Measurements from ENCODE around the gene EGFR. TPM values are rescaled to one million over a fixed set of nuclear protein-coding genes. Genes with fewer than 3 reads are reported as not detected.

The EGFR gene
- total and polyA plus RNA-seq, 11 donors, result 2.3 to 29.6 (median 7.0) TPM

DNA sequence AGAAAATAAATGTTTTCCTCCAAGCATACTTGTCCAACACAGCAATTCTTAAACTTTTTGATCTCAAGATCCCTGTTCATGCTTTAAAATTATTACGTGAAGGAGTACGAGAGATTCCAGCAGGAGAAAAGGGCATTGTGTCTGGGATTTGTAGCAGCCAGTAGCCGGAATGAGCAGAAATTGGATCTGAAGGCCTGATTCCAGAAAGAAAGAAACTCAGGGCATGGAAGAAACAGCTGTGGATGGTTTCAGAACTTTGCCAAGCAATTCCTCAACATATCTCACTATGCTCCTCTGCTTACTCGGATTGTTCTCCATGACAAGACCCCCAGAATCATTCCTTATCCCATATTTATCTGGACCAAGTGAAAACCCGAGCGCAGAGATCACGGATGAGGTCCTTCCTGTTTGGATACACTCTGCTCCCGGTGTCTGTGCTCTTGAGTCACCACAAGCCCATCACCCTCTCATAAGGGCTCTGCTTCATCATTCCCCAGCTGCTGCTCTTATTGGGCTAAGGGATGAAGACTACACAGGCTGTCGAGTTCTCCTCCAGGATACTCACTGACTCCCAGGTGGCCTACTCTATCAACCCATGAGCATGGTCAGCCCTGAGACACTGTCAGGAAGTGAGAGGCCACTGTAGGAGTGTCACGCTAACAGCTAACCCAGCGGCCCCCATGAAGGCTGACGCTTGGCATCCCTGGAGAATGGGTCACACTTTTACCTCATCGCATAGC lies 225.4 kb downstream of the EGFR start:
- DNase-seq, result no peak
- WGBS, 4 donors, result 87 to 93% (median 91%) methylated on average over 13 of the region's 13 CpGs

DNA sequence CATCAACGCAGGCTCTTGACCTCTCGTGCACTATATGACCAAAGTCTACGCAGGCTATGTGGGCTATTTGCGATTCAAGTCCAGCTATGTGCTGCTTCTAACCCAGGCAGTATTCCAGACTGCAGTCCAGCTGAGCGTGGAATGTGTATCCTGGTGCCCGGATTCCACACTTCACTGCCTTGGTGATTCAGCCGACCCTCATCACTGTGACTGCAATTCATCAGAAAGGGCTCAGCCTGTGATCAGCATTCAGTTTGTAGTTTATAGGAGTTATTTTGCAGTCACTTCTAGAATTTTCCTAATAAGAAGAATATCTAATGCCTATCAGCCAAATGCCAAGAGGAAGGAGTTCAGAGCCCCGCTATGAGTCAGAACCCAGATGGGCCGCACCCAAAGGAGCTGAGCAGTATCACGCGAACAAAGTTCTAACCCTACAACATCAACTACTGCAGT lies 226.5 kb downstream of the EGFR start:
- Histone ChIP-seq H3K9me3 (no peaks in the 10 kb centered on the region), H3K4me1 (no peaks in the 10 kb centered on the region), H3K27me3 (peaks cover 0 to 6% (median 0%) of the 10 kb centered on the region in 9 donors), H3K4me3 (no peak overlapping the region), H3K27ac (no peak overlapping the region), H3K36me3 (no peaks in the 10 kb centered on the region)
- no peak for TF ChIP-seq POLR2A (IDR thresholded peaks at IDR 0.05)
- TF ChIP-seq, protein P1, sequence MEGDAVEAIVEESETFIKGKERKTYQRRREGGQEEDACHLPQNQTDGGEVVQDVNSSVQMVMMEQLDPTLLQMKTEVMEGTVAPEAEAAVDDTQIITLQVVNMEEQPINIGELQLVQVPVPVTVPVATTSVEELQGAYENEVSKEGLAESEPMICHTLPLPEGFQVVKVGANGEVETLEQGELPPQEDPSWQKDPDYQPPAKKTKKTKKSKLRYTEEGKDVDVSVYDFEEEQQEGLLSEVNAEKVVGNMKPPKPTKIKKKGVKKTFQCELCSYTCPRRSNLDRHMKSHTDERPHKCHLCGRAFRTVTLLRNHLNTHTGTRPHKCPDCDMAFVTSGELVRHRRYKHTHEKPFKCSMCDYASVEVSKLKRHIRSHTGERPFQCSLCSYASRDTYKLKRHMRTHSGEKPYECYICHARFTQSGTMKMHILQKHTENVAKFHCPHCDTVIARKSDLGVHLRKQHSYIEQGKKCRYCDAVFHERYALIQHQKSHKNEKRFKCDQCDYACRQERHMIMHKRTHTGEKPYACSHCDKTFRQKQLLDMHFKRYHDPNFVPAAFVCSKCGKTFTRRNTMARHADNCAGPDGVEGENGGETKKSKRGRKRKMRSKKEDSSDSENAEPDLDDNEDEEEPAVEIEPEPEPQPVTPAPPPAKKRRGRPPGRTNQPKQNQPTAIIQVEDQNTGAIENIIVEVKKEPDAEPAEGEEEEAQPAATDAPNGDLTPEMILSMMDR (IDR thresholded peaks at IDR 0.05), result no peak
- ATAC-seq, result no peak
- intact Hi-C loops (cut with DNase I), result loop anchor here in 1 of 10 donors (10.0 kb wide), 1 partner anchor 220 kb away; no protein-coding TSS in a partner anchor
- no peak for DNase-seq
- 86 to 93% (median 90%) methylated on average over 6 to 11 of the region's 11 CpGs for WGBS, 4 donors

More for the DNA sequence above, 225.4 kb downstream of the EGFR start:
- no peaks in the 10 kb centered on the region for H3K9me3 ChIP-seq
- TF ChIP-seq POLR2A (IDR thresholded peaks at IDR 0.05), result no peak
- TF ChIP-seq, protein P1 (IDR thresholded peaks at IDR 0.05), result no peak
- H3K36me3 ChIP-seq, result no peaks in the 10 kb centered on the region
- ATAC-seq, result no peak
- intact Hi-C loops (cut with DNase I), result loop anchor here in 1 of 10 donors (10.0 kb wide), 1 partner anchor 219 kb away; no protein-coding TSS in a partner anchor
- no peaks in the 10 kb centered on the region for H3K4me1 ChIP-seq
- H3K27me3 ChIP-seq, result peaks cover 0 to 6% (median 0%) of the 10 kb centered on the region in 9 donors
- H3K4me3 ChIP-seq, result no peak overlapping the region
- H3K27ac ChIP-seq, result no peak overlapping the region

DNA sequence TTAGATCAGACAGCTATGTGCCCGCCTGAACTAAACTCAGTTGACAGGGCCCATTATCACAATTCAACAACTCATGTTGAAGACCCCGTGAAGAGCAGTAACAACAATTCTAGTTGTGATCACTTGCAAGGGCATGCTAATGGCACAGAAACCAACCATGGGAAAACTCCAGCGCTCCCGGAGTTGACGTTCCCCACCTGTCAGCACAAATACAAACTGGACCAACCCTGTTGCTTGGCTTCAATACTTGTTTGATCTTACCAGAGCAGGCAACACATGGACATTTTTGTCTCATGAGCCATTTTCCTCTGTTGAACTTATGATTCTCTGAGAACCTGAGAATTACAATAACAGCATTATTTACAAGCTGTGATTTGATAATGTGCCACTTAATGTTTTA lies 227.4 kb downstream of the EGFR start:
- no peak for DNase-seq
- TF ChIP-seq, protein P1 (IDR thresholded peaks at IDR 0.05), result no peak
- TF ChIP-seq POLR2A (IDR thresholded peaks at IDR 0.05), result no peak
- H3K4me1 ChIP-seq, result no peaks in the 10 kb centered on the region
- no peak overlapping the region for H3K4me3 ChIP-seq
- no peak overlapping the region for H3K27ac ChIP-seq
- ATAC-seq, result no peak
- intact Hi-C loops (cut with DNase I), result loop anchor here in 1 of 10 donors (10.0 kb wide), 1 partner anchor 221 kb away; no protein-coding TSS in a partner anchor
- H3K36me3 ChIP-seq, result no peaks in the 10 kb centered on the region
- peaks cover 0 to 6% (median 0%) of the 10 kb centered on the region in 9 donors for H3K27me3 ChIP-seq
- WGBS, 4 donors, result 87 to 92% (median 91%) methylated on average over 5 of the region's 5 CpGs
- no peaks in the 10 kb centered on the region for H3K9me3 ChIP-seq

DNA sequence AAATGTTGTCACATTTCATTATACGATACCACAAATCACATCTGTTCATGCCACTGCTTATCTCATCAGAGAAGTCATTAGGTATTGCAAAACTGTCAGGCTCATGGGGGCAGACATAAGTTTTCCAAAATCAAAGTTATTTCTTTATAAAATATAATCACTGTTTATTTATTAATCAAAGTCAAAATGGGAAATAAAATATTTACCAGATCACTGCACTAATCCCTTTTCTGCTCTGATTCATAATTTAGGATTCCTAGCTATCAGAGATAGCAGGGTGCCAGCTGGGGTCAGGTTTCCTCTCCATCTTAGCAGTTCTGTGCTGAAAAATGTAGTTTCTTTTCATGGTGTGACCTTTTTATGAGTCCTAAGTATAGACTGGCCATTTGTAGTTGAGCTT lies 228.6 kb downstream of the EGFR start:
- TF ChIP-seq, protein P1 (IDR thresholded peaks at IDR 0.05), result no peak
- TF ChIP-seq POLR2A (IDR thresholded peaks at IDR 0.05), result no peak
- Histone ChIP-seq H3K36me3 (no peaks in the 10 kb centered on the region), H3K27me3 (peaks cover 0 to 6% (median 0%) of the 10 kb centered on the region in 9 donors), H3K4me1 (no peaks in the 10 kb centered on the region), H3K27ac (no peak overlapping the region), H3K4me3 (no peak overlapping the region), H3K9me3 (no peaks in the 10 kb centered on the region)
- no peak for ATAC-seq
- intact Hi-C loops (cut with DNase I), result loop anchor here in 1 of 10 donors (10.0 kb wide), 1 partner anchor 223 kb away; no protein-coding TSS in a partner anchor
- 83 to 90% (median 85%) methylated on average over 1 of the region's 1 CpG for WGBS, 4 donors
- DNase-seq, result no peak

Measured in heart left ventricle (tissue), 16 donors.